ENCODE data around the gene EVA1A.

Gene EVA1A

DNA sequence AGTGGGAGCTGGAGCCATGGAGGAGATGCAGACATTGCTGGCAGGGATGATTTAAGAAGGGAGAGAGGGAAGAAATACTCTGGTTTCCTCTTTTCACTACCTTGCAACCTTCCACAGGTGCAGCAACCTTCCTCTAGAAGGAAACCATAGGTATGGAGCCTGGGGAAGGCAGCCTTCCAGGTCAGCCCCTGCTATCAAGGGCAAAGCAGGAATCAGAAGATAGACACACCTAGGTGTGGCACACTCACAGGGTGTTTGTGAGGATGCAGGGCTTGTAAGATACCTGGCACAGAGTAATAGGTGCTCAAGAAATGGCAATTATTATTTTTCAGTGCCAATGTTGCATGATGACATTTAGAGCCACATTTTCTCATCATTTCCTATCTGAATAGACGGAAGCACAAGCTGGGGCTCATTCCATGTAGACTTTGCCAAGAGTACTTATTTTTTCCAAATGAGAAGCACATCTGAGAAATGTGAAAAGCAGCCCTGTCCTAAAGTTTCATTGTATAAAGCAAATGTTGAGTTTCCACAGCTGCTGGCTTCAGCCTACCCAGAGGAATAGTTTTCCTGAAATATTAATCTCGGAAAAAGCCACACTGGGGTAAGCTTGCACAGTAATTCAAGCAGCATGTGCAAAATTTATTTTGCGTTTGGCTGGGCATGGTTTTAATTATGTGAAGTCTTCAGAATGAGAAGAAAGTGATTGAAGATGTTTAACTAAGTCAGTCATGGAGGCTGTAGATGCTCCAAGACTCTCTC lies 20.6 kb downstream of the EVA1A start:
- DNase-seq, result no peak

DNA sequence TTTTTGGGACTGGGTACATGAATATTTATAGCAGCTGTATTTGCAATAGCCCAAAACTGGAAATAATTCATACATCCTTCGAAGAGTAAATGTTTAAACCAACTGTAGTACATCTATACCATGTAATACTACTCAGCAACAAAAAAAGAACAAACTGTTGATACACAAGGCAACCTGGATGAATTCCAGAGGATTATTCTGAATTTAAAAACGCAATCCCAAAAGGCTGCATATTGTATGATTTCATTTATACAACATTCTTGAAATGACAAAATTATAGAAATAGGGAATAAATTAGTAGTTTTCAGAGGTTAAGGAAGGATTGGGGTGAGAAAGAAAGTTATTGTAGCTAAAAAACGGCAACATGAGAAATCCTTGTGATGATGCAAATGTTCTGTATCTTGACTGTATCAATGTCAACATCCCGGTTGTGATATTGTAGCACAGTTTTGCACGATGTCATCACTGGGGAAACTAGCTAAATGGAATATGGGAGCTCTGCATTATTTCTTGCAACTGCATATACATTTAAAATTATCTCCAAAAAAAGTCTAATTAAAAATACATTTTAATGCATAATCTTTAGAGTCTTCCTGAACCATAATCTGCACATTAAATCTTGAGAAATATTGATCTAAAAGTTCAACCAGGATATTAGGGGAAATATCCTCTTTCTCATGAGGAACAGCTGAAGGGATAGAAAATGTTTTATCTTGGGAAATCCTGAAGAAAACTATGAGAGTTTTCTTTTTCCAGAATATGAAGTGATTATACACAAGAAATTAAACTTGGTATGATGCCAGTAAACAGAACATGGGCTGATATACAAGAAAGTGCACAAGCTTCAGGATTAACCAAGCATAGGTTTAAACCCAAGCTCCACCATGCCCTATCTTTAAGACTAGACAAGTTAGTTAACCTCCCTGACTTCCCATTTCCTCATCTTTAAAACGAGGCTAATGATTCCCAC lies 21.9 kb downstream of the EVA1A start:
- DNase-seq, result no peak

DNA sequence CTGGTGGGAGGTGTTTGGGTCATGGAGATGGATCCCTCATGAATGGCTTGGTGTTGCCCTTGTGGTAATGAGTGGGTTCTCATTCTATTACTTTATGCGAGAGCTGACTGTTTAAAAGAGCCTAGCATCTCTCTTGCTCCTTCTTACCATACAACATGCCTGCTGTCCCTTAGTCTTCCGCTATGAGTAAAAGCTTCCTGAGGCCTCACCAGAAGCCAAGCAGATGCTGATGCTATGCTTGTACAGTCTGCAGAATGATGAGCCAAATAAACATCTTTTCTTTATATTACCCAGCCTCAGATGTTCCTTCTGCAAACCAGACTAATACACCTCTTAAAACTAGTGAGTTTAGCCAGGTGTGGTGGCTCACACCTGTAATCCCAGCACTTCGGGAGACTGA lies 23.1 kb downstream of the EVA1A start:
- DNase-seq, result no peak

DNA sequence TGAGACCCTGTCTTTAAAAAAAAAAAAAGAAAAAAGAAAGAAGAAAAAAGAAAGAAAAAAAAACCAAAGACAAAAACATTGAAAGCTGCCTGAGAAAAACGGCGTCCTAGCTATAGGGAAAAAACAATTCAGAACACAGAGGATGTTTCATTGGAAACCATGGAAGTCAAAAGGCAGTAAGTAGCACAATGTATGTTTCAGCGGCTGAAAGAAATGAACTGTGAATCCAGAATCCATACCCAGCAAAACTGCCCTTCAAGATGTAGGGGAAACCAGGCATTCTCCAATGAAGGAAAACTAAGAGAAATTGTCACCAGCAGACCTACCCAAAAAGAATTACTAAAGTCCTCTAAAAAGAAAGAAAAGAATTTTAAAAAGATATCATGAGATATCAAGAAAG lies 27.6 kb downstream of the EVA1A start:
- no peak for DNase-seq

DNA sequence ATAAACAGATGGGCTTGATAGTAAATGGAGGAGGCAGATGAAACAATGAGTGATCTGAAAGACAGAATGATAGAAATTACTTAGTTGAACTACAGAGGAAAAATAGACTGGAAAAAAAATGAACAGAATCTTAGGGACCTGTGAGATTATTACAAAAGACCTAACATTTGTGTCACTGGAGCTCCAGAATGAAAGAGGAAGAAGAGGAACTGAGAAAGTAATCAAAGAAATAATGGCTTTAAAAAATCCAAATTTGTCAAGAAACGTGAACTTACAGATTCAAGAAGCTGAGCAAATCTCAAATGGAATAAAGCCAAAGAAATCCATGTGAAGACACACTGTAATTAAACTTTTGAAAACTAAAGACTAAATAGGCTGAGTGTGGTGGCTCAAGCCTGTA lies 28.3 kb downstream of the EVA1A start:
- no peak for DNase-seq

DNA sequence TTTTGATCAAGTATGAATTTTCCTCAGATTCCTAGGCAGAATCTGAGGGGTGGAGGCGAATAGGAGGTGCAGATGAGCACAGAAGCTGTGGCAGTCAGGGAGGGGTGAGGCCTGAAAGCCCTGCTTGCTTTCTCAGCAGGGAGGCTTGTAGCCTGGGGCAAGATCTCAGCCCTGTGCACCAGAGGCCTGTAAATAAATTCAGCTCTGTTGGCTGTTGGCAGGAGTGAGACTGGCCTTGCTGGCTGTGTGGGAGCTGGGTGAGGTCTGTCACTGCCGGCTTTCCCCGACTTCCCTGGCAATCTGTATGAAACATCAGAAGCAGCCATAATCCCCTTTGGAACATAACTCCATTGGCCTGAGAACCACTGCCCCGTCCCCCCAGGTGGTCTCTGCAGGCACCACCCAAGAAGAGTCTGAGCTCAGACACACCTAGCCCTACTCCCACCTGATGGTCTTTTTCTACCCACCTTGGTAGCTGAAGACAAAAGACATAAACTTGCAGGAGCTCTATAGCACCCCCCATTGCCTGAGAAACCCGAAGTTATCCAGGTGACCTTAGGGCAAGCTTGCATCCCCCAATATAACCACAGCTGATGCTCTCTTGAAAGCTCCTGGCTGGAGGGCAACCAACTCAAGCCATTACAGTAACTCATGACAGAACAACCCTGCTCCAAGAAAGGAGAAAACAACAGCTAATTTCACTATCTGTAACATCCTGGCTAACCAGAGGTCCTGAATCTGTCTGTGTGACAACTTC lies 32.3 kb downstream of the EVA1A start:
- no peak for DNase-seq

DNA sequence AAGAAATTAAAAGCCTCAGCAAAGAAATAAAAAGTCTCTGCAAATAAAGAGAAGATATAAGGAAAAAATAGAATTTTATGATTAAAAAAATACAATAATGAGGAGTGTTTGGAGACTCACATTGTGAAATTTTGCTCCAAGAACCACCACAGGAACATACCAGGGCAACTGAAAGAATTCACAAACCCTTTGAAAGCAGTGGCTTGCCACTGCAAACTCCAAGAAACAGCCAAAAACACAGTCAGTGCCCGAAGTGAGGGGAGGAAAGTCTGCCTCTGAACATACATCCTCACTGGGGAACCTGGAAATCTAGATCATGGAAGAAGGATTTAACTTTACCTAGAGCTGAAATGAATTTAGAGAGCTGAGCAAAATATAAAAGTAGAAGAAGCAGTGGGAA lies 33.1 kb downstream of the EVA1A start:
- no peak for DNase-seq

DNA sequence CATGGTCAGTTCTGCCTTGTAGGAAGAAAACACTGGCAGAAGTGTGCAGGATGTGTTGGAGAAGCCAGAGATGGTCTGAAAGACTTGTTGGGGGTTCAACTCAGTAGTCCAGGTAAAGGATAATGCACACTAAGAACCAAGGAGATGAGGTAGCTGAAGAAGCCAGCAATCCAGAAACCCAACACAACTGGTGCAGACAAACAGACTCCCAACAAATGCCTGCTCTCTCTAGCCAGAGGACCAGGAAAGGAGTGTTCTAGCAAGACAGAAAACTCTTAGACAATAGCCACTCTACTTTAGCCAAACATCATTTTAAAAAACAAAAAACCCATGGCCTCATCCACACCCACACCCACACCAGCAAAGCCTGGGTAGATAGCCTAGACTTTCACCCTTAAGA lies 33.9 kb downstream of the EVA1A start:
- no peak for DNase-seq

DNA sequence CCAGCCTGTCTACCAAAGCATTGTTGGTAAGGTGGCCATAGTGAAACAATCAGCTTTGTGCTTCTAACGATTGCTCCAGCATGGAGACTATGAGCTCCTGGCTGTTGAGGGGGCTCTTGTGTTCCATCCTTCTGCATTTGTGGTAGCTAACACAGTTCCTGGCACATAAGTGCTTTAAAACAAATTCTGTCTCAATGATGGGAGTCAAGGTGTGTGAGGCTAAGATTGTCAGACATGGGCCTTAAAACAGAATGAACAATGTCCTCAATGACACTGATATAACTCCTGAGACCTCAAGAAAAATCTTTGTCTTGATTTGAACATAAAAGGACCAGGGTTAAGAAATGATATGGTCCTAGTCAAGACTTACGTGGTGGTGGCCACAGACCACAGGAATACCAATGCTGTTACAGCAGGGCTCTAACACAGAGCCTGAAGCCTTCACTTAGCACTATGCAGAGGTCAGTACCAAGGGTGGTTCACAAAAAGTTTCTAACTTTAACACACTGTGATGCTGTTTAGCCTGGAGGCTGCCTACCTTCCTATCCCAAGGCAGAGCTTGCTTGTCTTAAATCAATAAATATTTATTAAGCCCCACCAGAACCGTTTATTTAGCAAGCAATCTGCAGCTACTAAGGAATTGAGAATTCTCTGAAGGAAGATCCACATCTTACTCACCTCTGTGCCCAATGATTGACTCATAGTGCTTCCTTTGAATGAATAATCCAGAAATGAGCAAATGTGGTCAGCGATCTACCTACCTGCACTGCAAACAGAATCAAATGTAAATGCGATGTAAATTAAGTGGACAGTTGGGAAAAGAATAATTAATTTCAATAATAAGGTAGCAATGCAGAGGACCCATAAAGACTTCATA lies 35.1 kb downstream of the EVA1A start:
- no peak for DNase-seq

DNA sequence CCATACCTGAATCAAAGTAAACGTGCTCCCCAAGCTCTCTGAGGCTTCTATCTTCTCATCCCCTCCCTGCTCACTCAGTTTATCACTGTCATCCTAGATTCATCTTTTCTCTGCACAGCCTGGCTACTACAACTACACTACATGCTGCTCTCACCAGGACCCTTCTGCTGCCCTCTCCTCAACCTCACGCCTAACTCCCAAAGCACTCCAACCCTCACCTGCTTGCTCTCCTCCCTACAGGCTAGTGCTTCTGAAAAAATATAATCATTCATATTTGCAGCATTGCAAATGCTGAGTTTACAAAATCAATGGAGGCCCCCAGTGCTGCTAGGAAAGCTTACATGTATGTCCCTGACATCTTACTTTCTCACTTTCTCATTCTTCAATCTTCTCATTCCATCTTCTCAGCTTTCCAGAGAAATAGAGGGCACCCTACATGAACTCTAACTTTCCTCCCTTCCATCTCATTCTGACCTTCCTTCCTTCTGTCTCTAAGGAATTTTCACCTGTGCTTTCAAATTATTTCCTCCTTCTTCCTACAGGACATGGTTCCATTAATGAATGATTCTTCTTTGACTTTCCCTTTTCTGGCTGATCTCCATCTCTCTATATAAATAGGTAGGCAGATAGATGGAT lies 36.3 kb downstream of the EVA1A start:
- DNase-seq, result no peak

DNA sequence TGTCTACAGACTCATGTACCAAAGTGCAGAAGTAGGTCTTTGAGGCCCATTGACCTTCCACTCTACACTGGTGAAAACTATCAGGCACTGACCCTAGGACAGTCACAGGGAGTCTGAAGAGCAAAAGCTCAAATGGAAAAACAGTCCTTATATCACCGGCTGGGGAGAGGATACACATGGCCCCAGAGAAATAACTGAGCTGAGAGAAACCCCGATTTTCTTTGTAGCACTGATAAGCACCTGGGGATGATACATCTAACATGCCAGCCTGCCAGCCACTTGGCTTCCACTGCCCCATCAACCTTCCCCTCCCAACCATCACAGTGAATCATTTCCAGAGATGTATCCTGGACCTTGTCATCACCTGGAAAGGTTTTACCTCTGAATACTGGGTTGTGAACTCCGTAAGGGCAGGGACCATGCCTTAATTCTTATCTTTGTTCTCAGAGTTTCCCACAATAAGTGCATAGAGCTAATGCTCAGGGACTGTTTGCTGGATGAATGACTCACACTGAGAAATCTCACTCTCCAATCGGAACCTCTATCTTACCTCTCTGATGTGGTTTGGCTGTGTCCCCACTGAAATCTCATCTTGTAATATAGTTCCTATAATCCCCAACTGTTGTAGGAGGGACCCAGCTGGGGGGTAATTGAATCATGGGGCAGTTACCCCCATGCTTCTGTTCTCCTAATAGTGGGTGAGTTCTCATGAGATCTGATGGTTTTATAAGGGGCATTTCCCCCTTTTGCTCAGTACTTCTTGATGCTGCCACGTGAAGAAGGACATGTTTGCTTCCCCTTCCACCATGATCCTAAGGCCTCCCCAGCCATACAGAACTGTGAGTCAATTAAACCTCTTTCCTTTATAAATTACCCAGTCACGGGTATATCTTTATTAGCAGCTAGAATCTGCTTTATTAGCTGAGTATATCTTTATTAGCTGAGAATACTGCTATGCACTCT lies 37.1 kb downstream of the EVA1A start:
- no peak for DNase-seq

DNA sequence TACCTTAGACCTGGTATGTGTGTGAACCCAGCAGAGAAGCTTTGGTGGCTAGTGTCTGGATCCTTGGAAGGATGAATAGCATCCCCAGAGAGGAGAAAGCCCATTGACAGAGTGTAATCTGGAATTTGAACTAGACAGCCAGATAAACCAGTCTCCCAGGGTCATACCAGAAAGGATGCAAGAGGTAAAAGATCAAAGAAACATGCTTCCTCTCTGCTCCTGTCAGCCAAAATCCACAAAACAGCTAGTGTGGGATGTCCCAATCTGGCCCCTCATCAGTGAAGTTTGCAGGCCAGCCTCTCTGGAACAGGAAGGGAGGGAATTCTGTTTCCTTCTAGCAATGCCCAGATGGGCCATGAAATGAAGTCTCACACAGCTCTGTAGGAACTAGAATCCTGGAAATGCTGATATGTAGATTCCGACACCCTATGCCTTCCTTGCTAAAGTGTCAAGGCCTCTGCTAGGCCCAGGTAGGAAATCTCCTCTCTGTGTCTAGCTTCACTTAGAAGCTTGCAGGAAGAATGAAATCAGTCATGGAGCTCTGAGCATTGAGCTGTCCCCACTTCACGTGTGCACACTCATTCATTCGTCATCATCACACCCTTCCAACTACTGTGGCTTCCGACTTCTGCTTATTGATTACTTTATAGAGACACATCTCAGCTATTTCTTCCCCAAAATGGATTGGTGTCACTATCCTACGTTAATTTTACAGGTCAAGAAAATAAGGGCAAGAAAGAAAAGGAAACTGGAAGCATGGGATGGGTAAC lies 38.0 kb downstream of the EVA1A start:
- no peak for DNase-seq

DNA sequence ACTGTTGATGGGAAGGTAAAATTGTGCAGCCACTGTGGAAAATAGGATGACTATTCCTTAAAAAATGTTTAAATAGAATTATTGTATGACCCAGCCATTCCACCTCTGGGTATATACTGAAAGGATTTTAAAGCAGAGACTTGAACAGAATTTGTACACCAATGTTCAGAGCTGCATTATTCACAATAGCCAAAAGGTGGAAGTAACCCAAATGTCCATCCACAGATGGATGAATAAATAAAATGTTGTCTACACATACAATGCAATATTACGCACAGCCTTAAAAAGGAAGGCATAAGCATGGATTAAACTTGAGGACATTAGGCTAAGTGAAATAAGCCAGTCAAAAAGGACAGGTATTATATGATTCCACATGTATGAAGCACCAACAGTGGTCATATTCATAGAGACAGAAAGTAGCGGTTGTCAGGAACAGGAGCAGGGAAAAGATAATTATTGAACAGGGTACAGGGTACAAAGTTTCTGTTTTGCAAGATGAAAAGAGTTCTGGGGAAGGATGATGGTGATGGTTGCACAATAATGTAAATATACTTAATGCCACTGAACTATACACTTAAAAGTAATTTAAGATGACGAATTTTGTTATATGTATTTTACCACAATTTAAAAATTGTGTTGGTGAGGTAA lies 39.4 kb downstream of the EVA1A start:
- DNase-seq, result no peak

DNA sequence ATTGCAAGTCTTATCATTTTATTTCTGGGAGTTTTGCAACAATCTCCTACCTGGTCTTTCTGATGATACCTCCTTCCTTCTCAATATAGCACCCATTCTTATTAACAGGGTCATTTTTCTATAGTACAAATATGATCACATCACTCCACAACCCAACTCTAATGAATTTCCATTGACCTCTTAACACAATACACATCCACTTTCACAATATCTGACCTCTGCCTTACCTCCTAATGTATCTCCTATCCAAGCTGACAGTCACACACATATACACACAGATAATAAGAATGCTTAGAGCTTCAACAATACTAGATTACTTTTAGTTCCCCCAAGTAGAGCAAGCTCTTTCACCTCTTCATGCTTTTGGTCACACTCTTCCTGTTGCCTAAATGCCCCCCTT lies 40.9 kb downstream of the EVA1A start:
- DNase-seq, result no peak

DNA sequence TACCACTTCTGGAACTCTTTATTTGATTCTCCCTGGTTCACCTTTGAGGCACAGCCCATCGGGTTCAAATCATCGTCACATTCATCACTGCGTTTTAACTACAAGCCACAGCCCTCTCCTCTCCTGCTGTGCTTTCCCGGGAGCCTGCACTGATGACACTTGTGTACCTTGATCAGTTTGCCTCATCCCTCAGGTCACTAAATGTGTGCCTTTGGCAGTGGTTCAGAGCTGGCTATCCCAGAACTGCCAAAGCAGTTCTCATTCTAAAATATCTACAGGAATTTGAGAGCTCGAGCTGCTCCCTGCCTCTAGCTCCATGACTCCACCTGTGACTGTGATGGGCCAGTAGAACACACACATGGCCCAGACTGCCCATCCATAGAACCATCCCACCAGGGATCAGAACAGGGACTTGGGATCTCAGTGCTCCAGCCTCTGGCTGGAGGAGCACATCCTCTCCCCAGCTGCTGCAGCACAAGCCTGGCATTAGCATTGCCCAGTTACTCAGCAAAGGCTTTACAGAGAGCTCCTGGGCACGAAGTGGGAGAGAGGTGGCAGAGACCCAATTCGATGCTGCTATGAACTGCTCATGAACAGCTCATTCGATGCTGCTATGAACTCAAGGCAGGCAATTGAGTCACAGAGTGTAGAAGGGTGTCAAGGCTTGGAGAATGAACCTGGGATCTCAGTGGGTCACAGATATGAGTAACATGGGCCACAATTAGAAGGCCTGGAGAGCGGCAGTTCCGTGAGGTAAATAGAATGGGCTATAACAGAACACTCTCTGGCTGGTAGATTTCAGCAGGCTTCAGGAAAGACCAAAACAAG lies 41.9 kb downstream of the EVA1A start:
- no peak for DNase-seq

DNA sequence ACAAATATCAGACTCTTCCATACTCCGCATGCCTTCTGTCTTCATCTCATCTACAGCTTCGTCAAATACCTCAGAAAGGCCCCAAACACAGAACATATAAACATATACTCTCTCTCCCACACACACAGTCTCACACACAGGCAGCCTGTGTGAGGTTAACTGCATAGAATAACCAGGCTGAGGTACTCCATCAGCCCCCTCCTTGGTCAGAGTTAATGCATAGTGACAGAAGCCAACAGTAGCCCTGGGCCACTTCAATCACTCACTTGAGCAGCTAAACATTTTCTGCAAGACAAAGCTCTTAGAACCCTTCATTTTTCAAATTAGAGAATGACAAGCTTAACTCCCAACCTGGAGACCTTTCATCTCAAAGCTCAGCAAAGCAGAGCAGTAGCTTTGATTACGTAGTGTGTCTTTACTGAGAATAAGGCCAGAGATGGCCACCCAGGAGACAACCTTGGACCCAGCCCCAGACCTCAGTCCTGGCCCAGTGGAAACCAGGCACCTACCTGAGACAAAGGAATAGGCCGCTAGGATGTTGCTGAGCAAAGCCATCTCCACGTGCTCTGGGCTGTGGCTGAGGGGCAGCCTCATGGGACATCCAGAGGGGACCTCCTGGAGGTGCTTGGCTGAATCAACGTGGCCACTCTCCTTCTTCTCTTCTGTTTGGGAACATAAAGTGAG lies 43.0 kb downstream of the EVA1A start:
- no peak for DNase-seq
